ENCODE results near the gene CMTR1. TPM values are rescaled to one million over a fixed set of nuclear protein-coding genes. Genes with fewer than 3 reads are reported as not detected.
"Not testable (repeated sequence)": the region's sequence is repeated elsewhere in the genome, so short reads cannot be mapped to it uniquely, and the experiment has no call there.

The CMTR1 gene
- total RNA-seq, 4 donors from 2014 or later: 24.5 to 34.1 (median 28.1) TPM

DNA sequence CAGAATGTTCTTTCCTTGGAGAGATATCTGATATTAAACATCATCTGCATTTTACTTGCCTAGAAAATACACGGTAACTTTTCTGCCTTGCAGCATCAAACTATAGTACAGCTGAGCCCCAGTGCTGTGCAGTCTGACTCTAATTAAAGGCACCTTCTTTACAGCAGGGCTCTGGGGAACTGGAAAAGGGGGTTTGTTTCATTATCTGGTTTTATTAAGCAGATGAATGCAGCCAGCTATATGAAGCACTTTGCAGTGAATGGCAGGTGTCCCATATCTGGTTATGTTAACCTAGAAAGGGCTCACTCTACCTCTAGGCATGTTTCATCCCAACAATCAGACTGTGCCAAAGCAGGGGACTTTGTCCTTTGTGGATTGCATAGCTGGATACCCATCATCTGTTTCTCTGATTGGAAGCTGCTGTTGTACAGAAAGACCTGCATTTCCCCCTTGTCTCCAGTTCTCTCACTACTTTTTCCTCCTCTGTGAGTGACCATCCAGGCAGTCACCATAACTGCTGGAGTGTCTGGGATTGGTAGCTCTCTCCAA, 39.6 kb upstream of the CMTR1 start:
- DNase-seq (ENCODE audit: low spot score in 2 of 2): no peak
- intact Hi-C loops (cut with DNase I; ENCODE audit: low total_unique reads): no loop called here
- TF ChIP-seq POLR2A (IDR thresholded peaks at IDR 0.05): no peak
- TF ChIP-seq CTCF (IDR thresholded peaks at IDR 0.05): no peak
- 44 to 60% methylated on average over 1 of the region's 1 CpG for WGBS, 2 donors
- H3K4me3 ChIP-seq (ENCODE audit: low read depth, poor library complexity, severe bottlenecking): no peak overlapping the region

DNA sequence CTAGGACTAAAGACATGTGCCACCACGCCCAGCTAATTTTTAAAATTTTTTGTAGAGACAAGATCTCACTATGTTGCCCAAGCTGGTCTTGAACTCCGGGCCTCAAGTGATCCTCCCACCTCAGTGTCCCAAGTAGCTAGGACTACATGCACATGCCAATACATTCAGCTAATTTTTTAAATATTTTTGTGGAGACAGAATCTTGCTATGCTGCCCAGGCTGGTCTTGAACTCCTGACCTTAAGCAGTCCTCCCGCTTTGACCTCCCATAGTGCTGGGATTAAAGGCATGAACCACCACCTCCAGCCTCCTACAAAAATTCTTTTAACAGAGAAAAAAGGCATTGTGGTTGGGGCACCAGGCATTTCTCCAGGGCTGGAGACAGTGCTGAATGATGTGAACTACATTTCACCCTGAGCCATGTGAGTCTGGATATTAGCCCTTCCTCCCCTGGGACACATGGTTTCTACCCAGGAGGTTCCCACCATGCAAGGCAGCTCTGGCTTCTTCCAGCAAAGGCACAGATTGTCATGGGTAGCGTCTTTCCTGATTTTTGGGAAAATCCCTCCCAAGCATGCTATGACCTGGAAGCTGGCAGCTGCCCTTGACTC, 36.3 kb upstream of the CMTR1 start:
- no peak overlapping the region for H3K4me3 ChIP-seq (ENCODE audit: low read depth, poor library complexity, severe bottlenecking)
- TF ChIP-seq POLR2A (IDR thresholded peaks at IDR 0.05): no peak
- no peak for TF ChIP-seq CTCF (IDR thresholded peaks at IDR 0.05)
- whole genome bisulfite sequencing, 2 donors: 67 to 73% methylated on average over 4 of the region's 4 CpGs
- no peak for DNase-seq (ENCODE audit: low spot score in 2 of 2)
- intact Hi-C loops (cut with DNase I; ENCODE audit: low total_unique reads): no loop called here

- no peak for TF ChIP-seq CTCF (IDR thresholded peaks at IDR 0.05)
- TF ChIP-seq POLR2A (IDR thresholded peaks at IDR 0.05): no peak
- DNase-seq (ENCODE audit: low spot score in 2 of 2): no peak
- no peak overlapping the region for H3K4me3 ChIP-seq (ENCODE audit: low read depth, poor library complexity, severe bottlenecking)
- intact Hi-C loops (cut with DNase I; ENCODE audit: low total_unique reads): no loop called here
Measured at GRCh38 chr6:37399131-37399530, 33.9 kb upstream of the CMTR1 start.

DNA sequence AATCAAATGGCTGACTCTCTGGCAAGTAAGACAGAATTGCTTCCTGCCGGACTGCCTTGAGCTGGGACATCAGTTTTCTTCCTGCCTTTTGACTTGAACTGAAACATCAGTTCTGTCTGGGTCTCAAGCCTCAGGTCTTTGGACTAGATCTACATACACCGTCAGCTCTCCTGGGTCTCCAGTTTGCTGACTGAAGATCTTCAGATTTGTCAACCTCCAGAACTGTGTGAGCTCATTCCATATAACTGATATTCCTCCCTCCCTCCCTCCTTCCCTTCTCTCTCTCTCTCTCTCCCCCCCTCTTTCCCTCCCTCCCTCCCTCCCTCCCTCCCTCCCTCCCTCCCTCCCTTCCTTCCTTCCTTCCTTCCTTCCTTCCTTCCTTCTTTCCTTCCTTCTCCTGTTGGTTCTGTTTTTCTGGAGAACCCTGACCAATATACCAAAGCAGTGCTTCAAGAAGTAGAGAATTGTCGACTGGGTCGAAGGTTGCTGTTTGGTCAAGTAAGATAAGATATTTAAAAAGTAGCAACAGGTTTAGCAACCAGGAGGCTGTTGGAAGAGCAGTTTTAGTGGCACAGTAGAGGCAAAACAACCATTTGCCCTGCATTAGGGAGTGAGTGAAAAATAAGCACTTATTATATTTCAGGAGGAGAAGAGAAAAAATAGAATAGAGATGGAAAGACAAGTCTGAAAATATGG, 33.1 kb upstream of the CMTR1 start:
- TF ChIP-seq POLR2A (IDR thresholded peaks at IDR 0.05) (no peak), CTCF (IDR thresholded peaks at IDR 0.05) (no peak)

GRCh38 chr6:37401658-37402057, 31.4 kb upstream of the CMTR1 start:
- H3K4me3 ChIP-seq (ENCODE audit: low read depth, poor library complexity, severe bottlenecking); DNase-seq (ENCODE audit: low spot score in 2 of 2); intact Hi-C loops (cut with DNase I; ENCODE audit: low total_unique reads): not testable (repeated sequence)

More for the DNA sequence above, 33.1 kb upstream of the CMTR1 start:
- no peak for DNase-seq (ENCODE audit: low spot score in 2 of 2)
- intact Hi-C loops (cut with DNase I; ENCODE audit: low total_unique reads): no loop called here
- 60 to 71% methylated on average over 4 of the region's 4 CpGs for WGBS, 2 donors
- H3K4me3 ChIP-seq (ENCODE audit: low read depth, poor library complexity, severe bottlenecking): no peak overlapping the region

- WGBS, 2 donors: 41 to 47% methylated on average over 3 of the region's 3 CpGs
Measured at GRCh38 chr6:37406726-37407341, 26.2 kb upstream of the CMTR1 start.

More at GRCh38 chr6:37406726-37407341, 26.2 kb upstream of the CMTR1 start:
- no peak overlapping the region for H3K4me3 ChIP-seq (ENCODE audit: low read depth, poor library complexity, severe bottlenecking)
- intact Hi-C loops (cut with DNase I; ENCODE audit: low total_unique reads): no loop called here
- TF ChIP-seq POLR2A (IDR thresholded peaks at IDR 0.05) (no peak), CTCF (IDR thresholded peaks at IDR 0.05) (no peak)
- no peak for DNase-seq (ENCODE audit: low spot score in 2 of 2)
